Kidney epithelial cell (primary cell): ENCODE measurements around the gene ATP5PF. TPM values are rescaled to one million over a fixed set of nuclear protein-coding genes. Genes with fewer than 3 reads are reported as not detected.

Source experiments
- DNase-seq: peaks from one replicate; pipeline ENCODE4 v3.0.0-alpha.2; 2010; ENCODE audit warnings: low read depth
- H3K27me3 ChIP-seq: 2 replicates; pipeline ENCODE4 v1.6.0; 2011; ENCODE audit warnings: low read length; ENCODE audit not compliant: control insufficient read depth, insufficient read depth
- H3K36me3 ChIP-seq: 2 replicates; pipeline ENCODE4 v1.5.1; 2011; ENCODE audit warnings: low read length; ENCODE audit not compliant: control insufficient read depth, insufficient read depth
- H3K4me3 ChIP-seq: 2 replicates; pipeline ENCODE4 v1.5.1; 2011; ENCODE audit warnings: low read depth, mild to moderate bottlenecking, control low read depth, low read length
- total RNA-seq: library from RNA; depleted of rRNA; stranded (reverse); fragments of >200 nt; gene quantifications from 2 replicates; pipeline ENCODE4 v1.2.3, GENCODE V29; 2015
- TF ChIP-seq, protein P1 (sequence below): IDR thresholded peaks from 2 replicates; pipeline ENCODE4 v1.5.1; 2011; ENCODE audit warnings: mild to moderate bottlenecking, moderate library complexity, low read length, control low read depth, inconsistent platforms; ENCODE audit not compliant: insufficient read depth, poor library complexity, severe bottlenecking

ATP5PF gene
- total RNA-seq, 1 donor from 2014 or later, result 107 TPM

DNA sequence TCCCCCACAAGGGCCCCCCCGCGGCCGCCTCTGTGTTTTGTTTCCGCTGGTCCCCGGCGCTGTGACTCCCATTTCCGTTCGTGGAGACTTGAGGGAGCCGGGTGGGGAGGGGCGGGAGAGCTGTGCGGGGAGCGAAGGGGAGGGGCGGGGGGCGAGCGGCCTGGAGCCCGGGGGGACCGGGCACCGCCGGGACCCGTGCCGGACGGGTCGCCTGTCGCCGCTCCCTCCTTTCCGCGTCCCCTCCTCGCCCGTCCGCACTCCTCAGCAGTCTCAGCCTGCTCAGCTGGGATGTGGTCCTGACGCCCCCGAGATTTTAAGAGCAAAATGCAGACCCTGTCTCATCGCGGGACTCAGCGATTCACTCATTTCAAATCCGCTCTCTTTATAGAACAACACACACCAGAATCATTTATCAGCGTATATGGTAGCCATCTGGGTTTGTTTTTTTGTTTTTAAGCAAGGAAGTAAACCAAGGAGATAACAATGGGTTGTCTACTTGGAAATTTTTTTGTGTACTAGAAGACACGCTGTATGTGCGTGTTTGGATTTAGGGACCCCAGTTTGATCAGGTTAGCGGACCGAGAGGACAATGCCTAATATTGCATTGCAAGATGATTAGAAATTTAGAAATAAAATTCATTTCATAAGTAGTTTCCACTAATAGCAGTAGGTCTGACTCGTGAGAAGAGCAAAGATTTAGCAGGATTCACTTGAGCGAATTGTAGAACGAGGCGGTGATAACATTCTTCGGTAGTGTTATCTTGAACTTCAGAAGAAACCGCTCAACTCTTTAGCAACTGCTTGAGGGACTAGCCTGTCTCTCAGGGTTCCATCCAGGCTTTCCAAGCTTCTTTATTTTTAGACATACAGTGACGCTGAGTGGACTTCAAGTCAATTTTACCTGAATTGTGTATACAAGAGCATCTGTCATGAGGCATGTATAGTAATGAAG lies 1.2 kb upstream of the ATP5PF start:
- TF ChIP-seq, protein P1, sequence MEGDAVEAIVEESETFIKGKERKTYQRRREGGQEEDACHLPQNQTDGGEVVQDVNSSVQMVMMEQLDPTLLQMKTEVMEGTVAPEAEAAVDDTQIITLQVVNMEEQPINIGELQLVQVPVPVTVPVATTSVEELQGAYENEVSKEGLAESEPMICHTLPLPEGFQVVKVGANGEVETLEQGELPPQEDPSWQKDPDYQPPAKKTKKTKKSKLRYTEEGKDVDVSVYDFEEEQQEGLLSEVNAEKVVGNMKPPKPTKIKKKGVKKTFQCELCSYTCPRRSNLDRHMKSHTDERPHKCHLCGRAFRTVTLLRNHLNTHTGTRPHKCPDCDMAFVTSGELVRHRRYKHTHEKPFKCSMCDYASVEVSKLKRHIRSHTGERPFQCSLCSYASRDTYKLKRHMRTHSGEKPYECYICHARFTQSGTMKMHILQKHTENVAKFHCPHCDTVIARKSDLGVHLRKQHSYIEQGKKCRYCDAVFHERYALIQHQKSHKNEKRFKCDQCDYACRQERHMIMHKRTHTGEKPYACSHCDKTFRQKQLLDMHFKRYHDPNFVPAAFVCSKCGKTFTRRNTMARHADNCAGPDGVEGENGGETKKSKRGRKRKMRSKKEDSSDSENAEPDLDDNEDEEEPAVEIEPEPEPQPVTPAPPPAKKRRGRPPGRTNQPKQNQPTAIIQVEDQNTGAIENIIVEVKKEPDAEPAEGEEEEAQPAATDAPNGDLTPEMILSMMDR, result no peak
- Histone ChIP-seq H3K4me3 (peak overlapping the region; percentile 75), H3K36me3 (no peaks in the 10 kb centered on the region), H3K27me3 (no peaks in the 10 kb centered on the region)
- no peak for DNase-seq

DNA sequence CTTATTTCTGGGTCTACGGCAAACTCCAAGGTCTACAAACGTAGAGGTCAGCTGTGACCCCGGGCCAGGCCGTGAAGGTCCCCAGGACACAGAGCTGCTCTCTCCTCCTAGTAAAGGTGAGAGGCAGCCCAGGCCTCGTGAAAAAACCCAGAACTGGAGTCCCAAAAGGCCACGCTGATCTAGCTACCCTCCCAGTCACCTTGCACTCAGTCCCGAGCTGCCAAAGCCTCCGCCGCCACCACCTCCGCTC lies 125 bp downstream of the ATP5PF start:
- no peak for DNase-seq
- Histone ChIP-seq H3K36me3 (no peaks in the 10 kb centered on the region), H3K4me3 (peak overlapping the region; percentile 75), H3K27me3 (no peaks in the 10 kb centered on the region)
- TF ChIP-seq, protein P1, result no peak

DNA sequence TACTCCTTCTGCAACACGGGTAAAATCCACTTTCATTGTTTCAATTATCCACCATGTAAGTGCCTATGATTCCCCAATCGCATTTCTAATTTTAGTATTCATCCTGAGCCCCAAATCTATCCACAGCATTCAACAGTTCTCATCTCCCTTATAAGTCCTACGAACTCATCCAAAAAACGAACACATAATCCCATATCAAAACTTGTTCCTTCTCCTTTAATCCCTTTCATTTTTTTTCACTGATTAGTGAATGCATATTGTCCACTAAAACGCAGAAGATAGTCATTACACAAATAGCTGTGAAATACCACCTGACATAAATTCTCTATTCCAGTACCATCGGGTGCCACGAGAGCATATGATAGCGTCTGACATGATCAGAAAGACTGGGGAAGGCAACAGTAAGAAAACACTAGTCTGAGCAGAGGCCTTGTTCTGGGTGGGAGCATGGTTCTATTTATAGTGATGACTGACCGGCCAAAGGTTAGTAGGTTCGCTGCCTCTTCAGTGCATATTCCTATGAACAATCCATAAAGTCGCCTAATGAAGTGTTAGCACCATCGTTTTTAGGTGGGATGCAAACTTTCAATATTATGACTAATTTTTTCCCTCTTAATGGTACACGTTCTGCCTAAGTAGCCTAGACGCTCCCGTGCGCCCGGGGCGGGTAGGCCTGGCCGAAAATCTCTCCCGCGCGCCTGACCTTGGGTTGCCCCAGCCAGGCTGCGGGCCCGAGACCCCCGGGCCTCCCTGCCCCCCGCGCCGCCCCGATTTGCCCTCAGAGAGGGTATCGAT lies 648 bp downstream of the ATP5PF start:
- H3K4me3 ChIP-seq, result peak overlapping the region; percentile 75
- TF ChIP-seq, protein P1, result no peak
- DNase-seq, result no peak

DNA sequence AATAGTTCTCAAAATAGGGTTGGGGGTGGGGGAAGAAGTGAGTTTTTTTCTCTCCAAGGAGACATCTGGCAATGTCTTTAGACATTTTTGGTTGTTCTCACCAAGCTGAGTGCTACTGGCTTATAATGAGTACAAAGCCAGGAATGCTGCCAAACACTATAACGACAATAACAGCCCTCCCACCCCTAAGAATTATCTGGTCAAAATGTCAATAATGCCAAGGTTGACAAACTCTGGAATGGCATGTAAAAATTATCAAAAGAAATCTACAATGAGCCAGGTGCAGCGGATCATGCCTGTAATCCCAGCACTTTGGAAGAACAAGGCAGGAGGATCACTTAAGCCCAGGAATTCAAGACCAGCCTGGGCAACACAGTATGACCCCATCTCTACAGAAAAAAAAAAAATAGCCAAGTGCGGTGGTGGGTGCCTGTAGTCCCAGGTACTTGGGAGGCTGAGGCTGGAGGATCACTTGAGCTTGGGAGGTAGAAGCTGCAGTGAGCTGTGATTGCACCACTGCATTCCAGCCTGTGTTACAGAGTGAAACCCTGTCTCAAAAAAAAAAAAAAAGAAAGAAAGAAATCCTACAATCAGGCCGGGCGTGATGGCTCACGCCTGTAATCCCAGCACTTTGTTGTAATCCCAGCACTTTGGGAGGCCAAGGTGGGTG lies 2.5 kb downstream of the ATP5PF start:
- no peak overlapping the region for H3K4me3 ChIP-seq
- TF ChIP-seq, protein P1, result no peak
- no peak for DNase-seq
- H3K27me3 ChIP-seq, result no peaks in the 10 kb centered on the region
- peaks cover 2% of the 10 kb centered on the region for H3K36me3 ChIP-seq

More for the DNA sequence above, 648 bp downstream of the ATP5PF start:
- H3K27me3 ChIP-seq, result no peaks in the 10 kb centered on the region
- H3K36me3 ChIP-seq, result no peaks in the 10 kb centered on the region

DNA sequence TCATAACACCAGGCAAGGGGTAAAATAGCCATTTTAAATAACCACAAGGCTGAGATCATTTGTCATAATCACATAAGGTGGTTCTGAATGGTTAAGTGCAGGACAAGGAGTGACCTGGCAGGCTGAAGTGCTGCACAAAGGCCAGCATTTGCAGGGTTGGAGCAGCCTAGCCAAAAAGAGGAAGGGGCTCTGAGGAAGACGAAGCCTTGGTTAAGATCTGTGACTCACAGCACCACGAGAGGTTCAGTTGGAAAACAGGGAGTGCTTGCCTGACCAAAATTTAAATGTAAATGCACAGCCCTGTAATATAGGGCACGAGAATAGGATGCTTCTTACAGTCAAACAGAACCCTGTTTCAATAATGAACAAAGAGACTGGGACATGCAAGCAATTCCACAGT lies 12.1 kb downstream of the ATP5PF start:
- Histone ChIP-seq H3K36me3 (no peaks in the 10 kb centered on the region), H3K4me3 (no peak overlapping the region), H3K27me3 (no peaks in the 10 kb centered on the region)
- no peak for DNase-seq
- TF ChIP-seq, protein P1, result no peak
